Thyroid gland (tissue), 4 donors: ENCODE results near the gene CYP3A7.

ENCODE experiments used
- CTCF ChIP-seq, 6 experiments: fragments of 200-600 bp in 3 of 6; fragments of 450-650 bp in 3 of 6; sonication (generic) in 3 of 6; IDR thresholded peaks; one replicate each; pipeline ENCODE4 v1.5.1; 2016 to 2019; ENCODE audit warnings: antibody characterized with exemption in 6 of 6, mild to moderate bottlenecking in 2 of 6, inconsistent platforms in 1 of 6, moderate library complexity in 1 of 6
- POLR2A ChIP-seq, 2 donors: fragments of 450-650 bp; IDR thresholded peaks; one replicate each; pipeline ENCODE4 v1.6.1; 2017; ENCODE audit warnings: antibody characterized with exemption in 2 of 2, mild to moderate bottlenecking in 2 of 2, moderate library complexity in 1 of 2

GRCh38 chr7:99666013-99666395, 69.0 kb downstream of the CYP3A7 start:
- TF ChIP-seq CTCF (IDR thresholded peaks at IDR 0.05) (no peak), POLR2A (IDR thresholded peaks at IDR 0.05) (no peak)
